ENCODE measurements around the gene SUGCT. TPM values are rescaled to one million over a fixed set of nuclear protein-coding genes. Genes with fewer than 3 reads are reported as not detected.
A peak's percentile ranks its signal among the peaks of the same experiment; 100 is the strongest.

SUGCT gene
- total RNA-seq, 2 experiments from 2014 or later, result 1.2 to 1.9 TPM

DNA sequence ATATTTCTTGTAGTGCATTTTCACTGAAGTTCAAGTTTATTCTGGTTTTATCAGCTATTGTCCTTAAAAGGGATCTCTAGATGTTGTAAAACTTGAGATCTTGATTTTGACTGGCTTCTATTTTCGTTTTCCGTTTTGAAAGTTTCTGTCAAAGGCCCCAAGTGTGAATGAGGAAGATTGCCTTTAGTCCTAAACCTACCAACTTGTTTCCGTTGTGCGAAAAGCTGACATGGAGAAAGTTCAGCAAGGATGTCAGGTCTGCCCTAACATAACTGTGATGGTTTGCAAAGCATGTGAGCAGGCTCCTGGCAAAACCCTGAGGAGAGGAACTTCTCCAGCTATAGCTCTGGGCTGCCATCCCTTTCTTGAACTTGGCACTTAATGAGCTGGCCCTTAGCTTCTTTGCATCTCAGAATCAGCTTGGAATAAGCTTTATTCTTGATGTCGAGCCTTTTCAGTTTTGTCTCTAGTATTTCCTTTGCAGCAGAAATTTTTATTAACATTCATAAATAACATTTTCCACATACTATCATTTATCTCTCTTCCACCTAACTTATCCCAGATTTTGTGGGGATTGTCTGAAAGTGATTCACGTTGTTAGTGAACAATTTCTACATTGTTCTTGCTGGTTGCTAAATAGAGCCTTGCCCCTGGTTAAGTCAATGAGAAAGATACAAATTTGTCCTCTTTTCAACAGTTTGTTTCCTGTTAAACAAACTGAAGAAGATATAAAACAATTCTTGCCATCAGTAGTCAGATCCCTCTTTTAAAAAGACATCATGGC lies 559.4 kb downstream of the SUGCT start:
- Mint-ChIP-seq H3K27ac (no peak overlapping the region), H3K36me3 (ENCODE audit: low read depth) (no peaks in the 10 kb centered on the region), H3K27me3 (peaks cover 2% of the 10 kb centered on the region), H3K9me3 (ENCODE audit: low read depth) (no peaks in the 10 kb centered on the region), H3K4me3 (no peak overlapping the region), H3K4me1 (no peaks in the 10 kb centered on the region)
- ATAC-seq, result no peak
- no peak for DNase-seq
- ChIA-PET POLR2A (no interaction called here), CTCF (no interaction called here)
- intact Hi-C loops (cut with DNase I, micrococcal nuclease), result no loop called here

GRCh38 chr7:40694991-40695390 lies 560.2 kb downstream of the SUGCT start:
- intact Hi-C loops (cut with DNase I, micrococcal nuclease), result no loop called here
- peaks cover 2% of the 10 kb centered on the region for H3K4me1 Mint-ChIP-seq
- no peaks in the 10 kb centered on the region for H3K9me3 Mint-ChIP-seq (ENCODE audit: low read depth)
- no peak overlapping the region for H3K4me3 Mint-ChIP-seq
- H3K27me3 Mint-ChIP-seq, result peaks cover 2% of the 10 kb centered on the region
- H3K36me3 Mint-ChIP-seq (ENCODE audit: low read depth), result no peaks in the 10 kb centered on the region
- ATAC-seq (no peak), DNase-seq (no peak)
- POLR2A ChIA-PET, result no interaction called here
- H3K27ac Mint-ChIP-seq, result no peak overlapping the region
- CTCF ChIA-PET, result no interaction called here

DNA sequence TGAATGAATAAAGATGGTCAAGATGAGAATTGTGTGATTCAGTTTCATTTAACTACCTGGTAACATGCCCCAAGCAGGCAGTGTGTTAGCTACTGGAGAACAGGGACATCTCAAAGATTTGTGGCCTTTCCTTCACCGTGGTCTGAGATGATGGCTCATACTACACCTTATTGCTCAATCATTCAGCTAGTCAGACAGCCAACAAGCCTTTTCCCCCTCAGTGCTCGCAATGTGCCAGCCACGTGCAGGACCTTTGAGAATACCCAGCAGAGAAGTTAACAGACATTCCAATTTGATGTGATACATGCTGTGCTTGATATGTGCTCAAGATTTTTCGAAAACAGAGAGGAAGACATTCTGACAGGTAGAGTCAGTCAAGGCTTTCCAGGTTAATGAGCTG lies 562.8 kb downstream of the SUGCT start:
- ChIA-PET CTCF (interaction anchor here (1.0 kb wide), 1 partner anchor 16 kb away, joined by 5 read pairs; no protein-coding TSS in a partner anchor), POLR2A (no interaction called here)
- Mint-ChIP-seq H3K4me1 (peaks cover 27% of the 10 kb centered on the region), H3K27me3 (no peaks in the 10 kb centered on the region), H3K27ac (no peak overlapping the region), H3K9me3 (ENCODE audit: low read depth) (no peaks in the 10 kb centered on the region), H3K36me3 (ENCODE audit: low read depth) (no peaks in the 10 kb centered on the region), H3K4me3 (no peak overlapping the region)
- no peak for ATAC-seq
- intact Hi-C loops (cut with DNase I, micrococcal nuclease), result no loop called here
- no peak for DNase-seq

DNA sequence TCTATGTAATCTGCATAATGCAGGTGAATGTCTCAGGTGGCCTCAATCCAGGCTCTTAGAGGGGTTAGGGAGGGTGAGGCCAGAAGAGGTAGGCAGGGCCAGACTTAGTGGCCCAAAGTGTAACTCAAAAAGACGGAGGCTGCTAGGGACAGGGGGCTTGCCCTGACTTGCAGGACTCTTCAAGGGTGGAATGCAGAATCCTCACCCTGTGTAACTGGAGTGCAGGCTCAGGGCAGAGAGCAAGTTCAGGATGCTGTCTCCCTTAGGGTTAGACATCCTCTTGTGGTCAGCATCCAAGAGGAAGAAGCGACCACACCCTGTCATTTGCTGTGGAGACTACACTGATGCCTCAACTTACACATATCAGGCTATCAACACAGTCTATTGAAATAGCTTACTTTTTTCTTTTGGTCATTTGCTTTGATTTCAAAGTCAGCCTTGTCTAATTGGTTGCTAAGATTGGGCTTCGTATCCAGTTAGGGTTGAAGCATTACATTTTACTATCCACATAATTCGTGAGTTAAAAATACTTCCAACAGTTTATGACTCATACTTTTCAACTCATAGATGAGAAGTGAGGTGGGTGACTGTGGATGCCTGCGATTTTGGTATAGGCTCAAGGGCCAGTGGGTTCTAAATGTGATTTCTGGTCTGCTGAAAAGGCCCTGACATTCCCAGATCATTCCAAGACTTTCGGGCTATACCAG lies 563.6 kb downstream of the SUGCT start:
- no peak for DNase-seq
- no peaks in the 10 kb centered on the region for H3K36me3 Mint-ChIP-seq (ENCODE audit: low read depth)
- no peak overlapping the region for H3K27ac Mint-ChIP-seq
- no peaks in the 10 kb centered on the region for H3K9me3 Mint-ChIP-seq (ENCODE audit: low read depth)
- no peaks in the 10 kb centered on the region for H3K27me3 Mint-ChIP-seq
- no peak for ATAC-seq
- ChIA-PET CTCF (interaction anchor here (1.0 kb wide), 1 partner anchor 17 kb away, joined by 5 read pairs; no protein-coding TSS in a partner anchor), POLR2A (no interaction called here)
- H3K4me3 Mint-ChIP-seq, result no peak overlapping the region
- H3K4me1 Mint-ChIP-seq, result peaks cover 28% of the 10 kb centered on the region
- intact Hi-C loops (cut with DNase I, micrococcal nuclease), result no loop called here

GRCh38 chr7:40698921-40699260 lies 564.1 kb downstream of the SUGCT start:
- peaks cover 28% of the 10 kb centered on the region for H3K4me1 Mint-ChIP-seq
- no peak overlapping the region for H3K4me3 Mint-ChIP-seq
- no peaks in the 10 kb centered on the region for H3K36me3 Mint-ChIP-seq (ENCODE audit: low read depth)
- intact Hi-C loops (cut with DNase I, micrococcal nuclease), result no loop called here
- H3K9me3 Mint-ChIP-seq (ENCODE audit: low read depth), result no peaks in the 10 kb centered on the region
- CTCF ChIA-PET, result no interaction called here
- POLR2A ChIA-PET, result no interaction called here
- no peak for DNase-seq
- ATAC-seq, result no peak
- H3K27me3 Mint-ChIP-seq, result no peaks in the 10 kb centered on the region
- H3K27ac Mint-ChIP-seq, result no peak overlapping the region

GRCh38 chr7:40700653-40701421 lies 566.0 kb downstream of the SUGCT start:
- intact Hi-C loops (cut with DNase I, micrococcal nuclease), result no loop called here
- ATAC-seq (peak; percentile 86), DNase-seq (peak; percentile 50)
- peaks cover 28% of the 10 kb centered on the region for H3K4me1 Mint-ChIP-seq
- no peak overlapping the region for H3K4me3 Mint-ChIP-seq
- ChIA-PET CTCF (no interaction called here), POLR2A (no interaction called here)
- H3K9me3 Mint-ChIP-seq (ENCODE audit: low read depth), result no peaks in the 10 kb centered on the region
- no peaks in the 10 kb centered on the region for H3K27me3 Mint-ChIP-seq
- H3K27ac Mint-ChIP-seq, result peak overlapping the region; percentile 79
- H3K36me3 Mint-ChIP-seq (ENCODE audit: low read depth), result no peaks in the 10 kb centered on the region

DNA sequence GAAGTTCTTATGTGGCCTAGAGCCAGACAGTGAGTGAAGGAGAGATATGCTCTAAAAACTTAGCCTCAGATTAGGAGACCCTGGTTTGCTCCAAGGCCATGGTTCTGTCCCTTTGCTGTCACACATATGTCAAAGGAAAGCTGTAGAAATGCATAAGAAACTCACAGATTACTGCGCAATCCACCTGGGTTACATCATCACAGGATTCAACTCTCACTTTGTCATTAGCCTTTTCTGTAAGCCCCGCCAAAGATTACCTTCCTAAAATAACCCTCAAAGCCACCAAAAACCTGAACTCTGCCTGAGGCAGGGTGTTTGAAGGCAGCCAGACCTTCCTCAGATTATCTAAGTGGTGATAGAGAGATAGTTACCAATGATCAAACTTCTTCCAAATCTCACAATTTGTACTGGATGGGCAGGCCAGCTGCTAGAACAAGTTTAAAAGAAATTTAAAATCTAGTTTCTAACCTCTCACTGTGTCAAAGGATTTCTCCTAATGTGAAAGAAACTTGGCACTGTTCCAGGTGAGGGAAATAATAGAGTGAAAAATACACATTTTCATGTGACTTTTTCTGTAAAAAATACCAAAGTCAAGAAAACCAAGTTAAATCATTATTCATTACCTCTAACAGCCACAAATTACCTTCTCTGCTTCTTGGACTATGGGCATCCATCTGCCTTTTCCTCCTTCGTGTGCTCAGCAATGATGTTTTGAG lies 567.2 kb downstream of the SUGCT start:
- intact Hi-C loops (cut with DNase I, micrococcal nuclease), result no loop called here
- ChIA-PET CTCF (no interaction called here), POLR2A (interaction anchor here (0.6 kb wide), 1 partner anchor 764 kb away, joined by 14 read pairs; no protein-coding TSS in a partner anchor)
- H3K27me3 Mint-ChIP-seq, result no peaks in the 10 kb centered on the region
- peaks cover 28% of the 10 kb centered on the region for H3K4me1 Mint-ChIP-seq
- H3K4me3 Mint-ChIP-seq, result no peak overlapping the region
- H3K27ac Mint-ChIP-seq, result no peak overlapping the region
- H3K36me3 Mint-ChIP-seq (ENCODE audit: low read depth), result no peaks in the 10 kb centered on the region
- peak; percentile 5 for DNase-seq
- no peak for ATAC-seq
- H3K9me3 Mint-ChIP-seq (ENCODE audit: low read depth), result no peaks in the 10 kb centered on the region

DNA sequence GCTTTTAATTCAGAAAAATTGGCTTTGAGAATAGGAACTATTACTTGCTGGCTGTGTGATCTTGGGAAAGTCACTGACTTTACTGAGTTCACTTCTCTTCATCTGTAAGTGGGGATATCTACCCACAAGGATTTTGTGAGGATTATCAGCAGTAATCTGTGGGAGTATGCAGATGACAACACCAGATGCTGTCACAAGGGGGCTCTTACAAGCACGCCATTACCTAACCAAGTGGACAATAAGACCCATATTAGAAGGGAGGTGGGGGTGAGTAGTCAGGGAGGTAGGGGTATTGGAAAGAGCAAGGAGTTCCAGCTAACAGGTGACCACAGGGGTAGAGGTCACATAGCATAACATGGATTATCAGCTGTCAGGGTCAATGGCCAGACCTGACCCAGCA lies 569.4 kb downstream of the SUGCT start:
- Mint-ChIP-seq H3K27me3 (no peaks in the 10 kb centered on the region), H3K4me3 (no peak overlapping the region), H3K9me3 (ENCODE audit: low read depth) (no peaks in the 10 kb centered on the region), H3K27ac (no peak overlapping the region), H3K4me1 (peaks cover 30% of the 10 kb centered on the region), H3K36me3 (ENCODE audit: low read depth) (no peaks in the 10 kb centered on the region)
- ChIA-PET CTCF (no interaction called here), POLR2A (no interaction called here)
- ATAC-seq (no peak), DNase-seq (no peak)
- intact Hi-C loops (cut with DNase I, micrococcal nuclease), result no loop called here

- ChIA-PET POLR2A (no interaction called here), CTCF (no interaction called here)
- Mint-ChIP-seq H3K27ac (no peak overlapping the region), H3K9me3 (ENCODE audit: low read depth) (no peaks in the 10 kb centered on the region), H3K27me3 (no peaks in the 10 kb centered on the region), H3K4me1 (peaks cover 10% of the 10 kb centered on the region), H3K36me3 (ENCODE audit: low read depth) (no peaks in the 10 kb centered on the region), H3K4me3 (no peak overlapping the region)
- ATAC-seq, result no peak
- intact Hi-C loops (cut with DNase I, micrococcal nuclease), result no loop called here
- DNase-seq, result no peak
Measured at GRCh38 chr7:40706829-40707228, 572.0 kb downstream of the SUGCT start.

DNA sequence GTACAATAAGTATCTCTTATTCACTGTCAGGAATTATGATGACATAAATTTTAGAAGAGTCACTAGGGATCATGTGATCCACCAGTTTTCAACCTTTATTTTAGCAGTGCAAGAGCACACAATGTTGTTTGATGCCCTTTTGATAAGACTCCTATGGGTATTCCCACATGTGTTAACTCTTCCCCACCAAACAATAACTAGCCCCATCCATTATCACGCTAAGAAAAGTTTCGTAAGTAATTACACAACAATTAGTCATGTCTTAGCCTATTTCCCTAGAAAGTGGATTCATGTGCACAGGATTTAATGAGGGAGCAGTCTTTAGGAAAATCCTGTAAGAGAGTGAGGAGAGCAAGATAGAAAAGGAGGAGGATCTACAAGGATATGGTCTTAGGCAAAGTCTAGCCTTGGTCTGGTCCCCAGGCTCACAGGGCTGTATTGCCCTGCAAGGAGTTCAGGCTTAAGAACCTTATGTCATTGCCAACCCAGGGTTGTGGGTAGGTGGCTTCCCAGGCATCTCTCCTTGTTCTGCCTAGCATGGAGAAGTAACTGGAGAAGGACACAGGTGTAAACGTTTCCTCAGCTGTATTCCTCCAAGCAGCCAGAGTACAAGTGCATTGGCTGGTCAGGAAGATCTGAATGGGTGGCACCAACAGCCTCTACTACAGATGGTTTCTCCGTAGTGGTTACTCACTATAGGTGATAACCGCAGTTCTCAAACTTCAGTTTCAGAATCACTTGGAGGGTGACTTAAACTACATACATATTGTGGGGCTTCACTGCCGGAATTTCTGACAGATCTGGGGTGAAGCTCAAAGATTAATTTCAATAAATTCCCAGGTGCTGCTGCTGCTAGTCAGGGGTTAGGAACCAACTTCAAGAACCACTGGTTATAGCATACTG lies 574.5 kb downstream of the SUGCT start:
- intact Hi-C loops (cut with DNase I, micrococcal nuclease), result no loop called here
- H3K4me3 Mint-ChIP-seq, result no peak overlapping the region
- ATAC-seq, result peak; percentile 75
- no peaks in the 10 kb centered on the region for H3K27me3 Mint-ChIP-seq
- peak; percentile 8 for DNase-seq
- CTCF ChIA-PET, result interaction anchor here (0.6 kb wide), 1 partner anchor 42 kb away, joined by 3 read pairs; no protein-coding TSS in a partner anchor
- POLR2A ChIA-PET, result no interaction called here
- peaks cover 2% of the 10 kb centered on the region for H3K4me1 Mint-ChIP-seq
- no peaks in the 10 kb centered on the region for H3K36me3 Mint-ChIP-seq (ENCODE audit: low read depth)
- H3K9me3 Mint-ChIP-seq (ENCODE audit: low read depth), result no peaks in the 10 kb centered on the region
- no peak overlapping the region for H3K27ac Mint-ChIP-seq

GRCh38 chr7:40711706-40712105 lies 576.9 kb downstream of the SUGCT start:
- peaks cover 4% of the 10 kb centered on the region for H3K27me3 Mint-ChIP-seq
- DNase-seq, result no peak
- H3K4me1 Mint-ChIP-seq, result peaks cover 2% of the 10 kb centered on the region
- CTCF ChIA-PET, result interaction anchor here (0.7 to 0.9 kb wide), 2 partner anchors 8 to 15 kb away, joined by 3 to 4 read pairs; no protein-coding TSS in a partner anchor
- no peak overlapping the region for H3K4me3 Mint-ChIP-seq
- no peak overlapping the region for H3K27ac Mint-ChIP-seq
- ATAC-seq, result no peak
- intact Hi-C loops (cut with DNase I, micrococcal nuclease), result no loop called here
- POLR2A ChIA-PET, result no interaction called here
- no peaks in the 10 kb centered on the region for H3K36me3 Mint-ChIP-seq (ENCODE audit: low read depth)
- H3K9me3 Mint-ChIP-seq (ENCODE audit: low read depth), result no peaks in the 10 kb centered on the region
